ENCODE measurements around the gene RSAD2.

Gene RSAD2

GRCh38 chr2:6917761-6918421, 40.3 kb downstream of the RSAD2 start:
- DNase-seq (ENCODE audit: low read depth, low spot score) = no peak
- TF ChIP-seq, protein P1, sequence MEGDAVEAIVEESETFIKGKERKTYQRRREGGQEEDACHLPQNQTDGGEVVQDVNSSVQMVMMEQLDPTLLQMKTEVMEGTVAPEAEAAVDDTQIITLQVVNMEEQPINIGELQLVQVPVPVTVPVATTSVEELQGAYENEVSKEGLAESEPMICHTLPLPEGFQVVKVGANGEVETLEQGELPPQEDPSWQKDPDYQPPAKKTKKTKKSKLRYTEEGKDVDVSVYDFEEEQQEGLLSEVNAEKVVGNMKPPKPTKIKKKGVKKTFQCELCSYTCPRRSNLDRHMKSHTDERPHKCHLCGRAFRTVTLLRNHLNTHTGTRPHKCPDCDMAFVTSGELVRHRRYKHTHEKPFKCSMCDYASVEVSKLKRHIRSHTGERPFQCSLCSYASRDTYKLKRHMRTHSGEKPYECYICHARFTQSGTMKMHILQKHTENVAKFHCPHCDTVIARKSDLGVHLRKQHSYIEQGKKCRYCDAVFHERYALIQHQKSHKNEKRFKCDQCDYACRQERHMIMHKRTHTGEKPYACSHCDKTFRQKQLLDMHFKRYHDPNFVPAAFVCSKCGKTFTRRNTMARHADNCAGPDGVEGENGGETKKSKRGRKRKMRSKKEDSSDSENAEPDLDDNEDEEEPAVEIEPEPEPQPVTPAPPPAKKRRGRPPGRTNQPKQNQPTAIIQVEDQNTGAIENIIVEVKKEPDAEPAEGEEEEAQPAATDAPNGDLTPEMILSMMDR (IDR thresholded peaks at IDR 0.05; ENCODE audit: insufficient read depth, low read length, missing control alignments) = no peak
- ChIA-PET CTCF (interaction anchor here (1.7 to 4.7 kb wide), 3 partner anchors 11 to 24 kb away, joined by 4 to 24 read pairs (median 5); no protein-coding TSS in a partner anchor), POLR2A (no interaction called here)
- peak overlapping the region; percentile 54 for H3K4me3 ChIP-seq (ENCODE audit: low read depth, low read length)

GRCh38 chr2:6919901-6920742, 42.5 kb downstream of the RSAD2 start:
- DNase-seq (ENCODE audit: low read depth, low spot score) = no peak
- TF ChIP-seq, protein P1 (IDR thresholded peaks at IDR 0.05; ENCODE audit: insufficient read depth, low read length, missing control alignments) = no peak
- CTCF ChIA-PET = interaction anchor here (1.1 to 4.7 kb wide), 4 partner anchors 9 to 124 kb away, joined by 3 to 24 read pairs (median 6); no protein-coding TSS in a partner anchor
- POLR2A ChIA-PET = no interaction called here
- H3K4me3 ChIP-seq (ENCODE audit: low read depth, low read length) = no peak overlapping the region

DNA sequence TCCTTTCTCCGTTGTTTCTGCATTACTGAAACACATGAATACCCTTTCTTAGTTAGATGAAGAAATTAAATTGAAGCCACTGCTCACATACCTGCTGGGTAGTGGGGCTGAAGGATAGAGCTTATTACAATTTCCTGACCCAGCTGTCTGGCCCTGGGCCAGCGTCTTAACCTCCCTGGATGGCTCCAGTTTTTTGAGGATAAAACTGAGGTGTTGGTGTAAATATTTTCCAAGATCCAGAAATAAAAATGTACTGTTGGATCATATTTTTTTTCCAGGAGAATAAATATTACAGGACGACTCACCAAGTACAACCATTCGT, 43.1 kb downstream of the RSAD2 start:
- TF ChIP-seq, protein P1 (IDR thresholded peaks at IDR 0.05; ENCODE audit: insufficient read depth, low read length, missing control alignments) = no peak
- no peak for DNase-seq (ENCODE audit: low read depth, low spot score)
- ChIA-PET POLR2A (no interaction called here), CTCF (interaction anchor here (2.0 kb wide), 1 partner anchor 114 kb away, joined by 5 read pairs; no protein-coding TSS in a partner anchor)
- H3K4me3 ChIP-seq (ENCODE audit: low read depth, low read length) = no peak overlapping the region

GRCh38 chr2:6921321-6921922, 43.8 kb downstream of the RSAD2 start:
- CTCF ChIA-PET = no interaction called here

GRCh38 chr2:6922201-6922656, 44.7 kb downstream of the RSAD2 start:
- ChIA-PET POLR2A (no interaction called here), CTCF (no interaction called here)
- no peak for DNase-seq (ENCODE audit: low read depth, low spot score)
- TF ChIP-seq, protein P1 (IDR thresholded peaks at IDR 0.05; ENCODE audit: insufficient read depth, low read length, missing control alignments) = no peak
- no peak overlapping the region for H3K4me3 ChIP-seq (ENCODE audit: low read depth, low read length)

More at GRCh38 chr2:6921321-6921922, 43.8 kb downstream of the RSAD2 start:
- POLR2A ChIA-PET = no interaction called here
- TF ChIP-seq, protein P1 (IDR thresholded peaks at IDR 0.05; ENCODE audit: insufficient read depth, low read length, missing control alignments) = no peak
- no peak for DNase-seq (ENCODE audit: low read depth, low spot score)
- H3K4me3 ChIP-seq (ENCODE audit: low read depth, low read length) = no peak overlapping the region

DNA sequence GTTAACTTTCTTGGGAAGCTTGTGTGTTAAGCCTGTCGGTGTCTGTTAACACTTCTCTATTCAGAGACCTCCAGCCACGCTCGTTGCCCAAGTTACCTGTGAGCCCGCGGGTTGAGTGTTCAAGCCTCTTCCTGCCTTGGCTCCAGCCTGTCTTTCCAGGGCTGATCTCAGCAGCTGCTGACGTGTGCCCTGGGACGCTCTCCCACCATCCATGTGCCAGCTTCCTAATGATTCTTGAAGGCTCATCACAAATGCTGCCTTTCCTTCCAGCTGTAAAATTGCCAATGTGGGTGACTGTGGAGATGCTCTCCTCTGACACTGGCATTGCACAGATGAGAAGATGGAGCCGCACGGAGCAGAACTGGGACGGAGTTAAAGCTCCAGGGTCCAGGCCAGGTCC, 45.7 kb downstream of the RSAD2 start:
- ChIA-PET POLR2A (no interaction called here), CTCF (interaction anchor here (1.4 kb wide), 1 partner anchor 9 kb away, joined by 3 read pairs; no protein-coding TSS in a partner anchor)
- DNase-seq (ENCODE audit: low read depth, low spot score) = no peak
- TF ChIP-seq, protein P1 (IDR thresholded peaks at IDR 0.05; ENCODE audit: insufficient read depth, low read length, missing control alignments) = no peak
- no peak overlapping the region for H3K4me3 ChIP-seq (ENCODE audit: low read depth, low read length)

Measured in AG04449 (cell line).